HG03571 (cell line): Measurements from ENCODE around the gene PPP2R2B.

Source experiments
- ATAC-seq: cut with Tn5 transposase; IDR thresholded peaks from one replicate; pipeline ENCODE4 v1.9.1; 2021; ENCODE audit not compliant: unreplicated experiment

Gene PPP2R2B

DNA sequence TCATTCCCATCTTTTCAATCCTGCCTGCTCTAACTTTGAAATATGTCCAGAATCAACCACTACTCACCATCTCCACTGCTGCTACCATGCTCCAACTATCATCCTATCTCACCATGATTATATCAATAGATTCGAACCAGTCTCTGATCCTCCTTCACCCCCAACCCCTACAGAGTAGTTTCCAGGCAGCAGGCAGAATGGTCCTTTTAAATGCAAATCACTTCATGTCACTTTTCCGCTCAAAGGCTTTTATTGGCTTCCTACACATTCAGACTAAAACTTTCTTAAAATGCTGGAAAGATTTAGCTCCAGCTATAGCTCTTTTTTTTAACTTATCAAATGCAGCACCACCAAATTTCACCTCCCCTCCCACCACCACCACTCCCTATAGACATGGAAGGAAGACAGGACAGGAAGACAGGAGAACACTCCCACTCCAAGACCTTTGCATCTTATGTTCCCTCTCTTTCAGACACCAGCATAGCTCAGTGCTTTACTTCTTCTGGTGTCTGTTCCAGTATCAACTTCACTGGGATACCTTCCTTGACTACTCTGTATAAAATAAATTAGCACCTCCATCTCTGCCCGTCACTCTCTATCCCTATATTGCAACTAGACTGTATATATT lies 9.9 kb upstream of the PPP2R2B start:
- no peak for ATAC-seq

DNA sequence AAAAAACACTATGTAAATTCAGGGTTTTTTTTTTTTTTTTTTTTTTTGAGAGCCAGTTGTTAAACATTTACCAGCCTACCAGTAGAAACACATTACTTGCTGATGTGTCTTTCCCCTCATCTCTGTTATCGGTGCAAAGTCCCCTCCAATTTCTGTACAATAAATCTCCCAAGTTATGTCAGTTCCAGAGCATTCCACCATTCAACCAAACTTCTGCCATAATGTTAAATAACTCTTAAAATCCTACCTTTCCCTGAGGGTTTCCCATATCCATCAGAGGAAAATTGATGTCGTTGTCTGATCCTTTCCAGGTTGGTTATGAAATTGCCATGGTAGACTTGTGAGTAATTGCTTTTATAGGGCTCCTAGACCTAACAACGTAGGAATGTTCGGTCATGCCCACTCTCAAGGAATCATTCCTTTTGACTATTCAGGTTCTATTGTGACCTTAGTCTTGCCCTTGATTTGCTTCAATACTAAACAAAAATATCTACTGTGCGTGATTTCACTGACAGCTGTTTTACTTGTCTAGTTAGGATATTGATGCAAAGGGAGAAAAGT lies 5.6 kb upstream of the PPP2R2B start:
- ATAC-seq, result no peak

DNA sequence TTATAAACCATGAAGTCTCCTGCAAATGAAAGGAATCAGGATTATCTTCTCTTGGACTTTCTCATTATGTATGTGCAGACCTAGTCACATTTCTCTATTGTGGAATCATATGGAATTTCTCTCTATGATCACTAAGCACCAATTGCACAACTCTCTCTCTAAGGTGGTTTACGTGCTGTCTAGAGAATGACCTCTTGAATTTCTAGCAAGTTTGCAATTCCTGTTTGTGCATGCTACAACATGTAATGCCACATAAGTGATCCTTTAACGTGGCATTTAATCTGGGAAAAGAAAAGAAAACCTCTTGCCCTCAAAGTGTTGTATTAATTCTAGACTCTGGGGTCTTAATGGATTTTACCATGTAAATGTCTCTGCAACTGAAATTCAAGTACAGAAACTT lies 5.0 kb upstream of the PPP2R2B start:
- no peak for ATAC-seq

DNA sequence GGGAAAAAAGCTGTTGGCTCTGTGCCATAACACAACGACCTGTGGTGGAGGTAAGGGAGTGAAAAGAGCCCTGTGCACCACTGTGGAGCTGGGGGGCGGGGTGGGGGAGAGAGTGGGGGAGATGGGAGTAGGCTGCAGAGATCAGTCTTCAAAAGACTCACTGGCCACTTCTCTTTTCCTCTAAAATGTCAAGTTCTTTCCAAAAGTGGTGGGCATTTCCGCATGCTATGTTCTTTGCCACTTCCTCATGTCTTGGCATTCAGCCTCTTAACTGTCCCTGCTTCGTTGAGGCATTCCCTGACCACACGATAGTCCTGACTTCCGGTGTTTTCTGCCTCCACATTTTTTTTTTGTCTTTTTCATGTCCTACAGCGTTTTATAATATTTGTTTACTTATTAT lies 2.4 kb upstream of the PPP2R2B start:
- no peak for ATAC-seq

DNA sequence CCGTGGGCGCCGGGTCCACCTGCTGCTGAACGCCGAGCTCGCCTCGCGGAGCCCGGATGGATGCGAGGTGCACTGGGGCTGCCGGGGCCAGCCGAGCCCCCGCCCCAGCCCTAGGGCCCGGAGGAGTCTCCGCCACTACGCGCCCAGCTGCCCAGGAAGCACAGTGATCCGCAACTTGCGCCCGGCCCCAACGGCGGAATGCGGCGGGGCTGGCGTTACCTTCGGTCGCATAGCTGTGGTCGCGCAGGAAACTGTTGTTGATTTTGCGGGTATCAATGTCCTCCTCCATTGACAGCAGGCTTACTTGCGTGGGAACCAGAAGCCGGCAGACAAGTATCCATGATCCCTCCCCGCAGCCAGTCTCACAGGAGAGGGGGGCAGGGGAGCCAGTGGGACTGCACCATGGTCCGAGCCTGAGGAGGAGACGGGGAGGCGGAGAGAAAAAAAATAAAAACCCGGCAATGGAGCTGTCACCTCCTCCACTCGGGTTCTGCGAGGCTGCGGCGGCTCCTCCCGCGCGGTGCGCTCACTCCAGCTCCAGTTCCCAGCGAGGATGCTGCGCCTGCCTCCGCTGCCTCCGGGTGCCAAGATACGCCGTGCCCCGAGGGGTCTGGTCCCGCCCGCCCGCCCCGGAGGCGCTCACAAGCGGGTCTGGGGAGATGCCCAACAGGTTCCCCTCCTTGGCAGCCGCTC lies 628 bp downstream of the PPP2R2B start:
- ATAC-seq, result no peak

DNA sequence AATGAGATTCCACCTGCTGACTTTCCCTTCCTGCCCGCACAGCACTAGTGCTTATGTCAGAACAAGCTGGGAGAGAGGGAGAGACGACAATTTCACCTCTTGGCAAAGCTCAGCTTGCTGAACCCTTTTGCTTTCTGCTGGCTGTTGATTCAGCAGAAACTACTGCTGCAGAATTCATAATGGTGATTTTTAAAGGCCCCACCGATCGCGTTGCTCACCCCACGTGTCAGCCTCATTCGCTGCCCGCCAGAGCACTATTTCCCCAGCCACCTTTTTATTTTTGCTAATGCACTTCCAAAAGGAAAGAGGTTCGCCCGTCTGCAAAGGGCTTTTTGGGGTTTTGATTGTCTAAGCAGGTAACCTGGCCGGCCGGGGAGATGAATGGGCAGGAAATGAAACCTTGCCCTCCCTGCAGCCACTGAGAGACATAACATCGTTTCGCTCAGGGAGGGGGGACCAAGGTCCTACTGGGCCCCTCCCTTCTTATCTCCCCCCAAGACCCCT lies 1.3 kb downstream of the PPP2R2B start:
- ATAC-seq, result no peak

DNA sequence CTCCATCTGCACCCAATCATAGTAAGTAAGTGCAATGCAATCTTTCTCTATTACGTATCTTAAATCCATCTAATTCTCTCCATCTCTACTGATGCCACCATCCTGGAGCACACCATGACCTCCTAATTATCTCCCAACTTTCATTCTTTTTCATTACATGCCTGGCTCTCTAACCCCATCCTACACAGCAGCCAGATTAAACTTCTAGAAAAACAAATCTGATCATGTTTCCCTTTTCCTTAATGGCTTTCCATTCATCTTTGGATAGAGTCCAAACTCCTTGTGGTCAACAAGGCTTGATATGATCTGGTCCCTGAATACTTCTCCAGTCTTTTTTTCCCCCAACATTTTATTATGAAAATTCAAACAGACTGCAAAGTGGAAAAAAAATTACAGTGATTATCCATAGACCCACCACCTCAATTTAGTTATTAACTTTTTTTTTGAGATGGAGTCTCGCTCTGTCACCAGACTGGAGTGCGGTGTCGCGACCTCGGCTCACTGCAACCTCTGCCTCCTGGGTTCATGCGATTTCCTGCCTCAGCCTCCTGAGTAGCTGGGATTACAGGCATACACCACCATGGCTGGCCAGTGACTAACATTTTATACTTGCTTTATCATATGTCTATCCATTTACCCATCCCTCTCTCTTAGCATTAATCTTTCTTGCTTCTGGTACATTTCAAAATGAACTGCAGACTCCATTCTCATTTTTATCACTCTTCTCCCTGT lies 5.2 kb downstream of the PPP2R2B start:
- ATAC-seq, result no peak

DNA sequence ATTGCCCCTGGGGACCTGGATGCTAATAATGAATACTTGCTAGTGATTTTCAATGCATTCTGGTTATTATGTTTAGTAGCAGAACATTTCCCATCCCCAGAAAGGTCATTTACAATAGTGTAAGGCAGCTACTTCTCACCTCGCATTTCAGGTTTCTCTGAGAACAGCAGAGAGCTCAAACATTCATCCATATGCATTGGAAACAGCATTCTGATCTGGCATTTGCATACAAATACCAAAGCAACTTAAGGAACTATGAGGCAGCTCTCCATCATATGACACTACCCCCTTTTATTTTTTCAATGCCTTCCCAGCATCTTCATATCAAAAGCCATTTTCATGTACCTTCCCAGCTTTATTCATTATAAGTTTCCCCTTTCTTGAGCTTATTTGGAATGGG lies 6.4 kb downstream of the PPP2R2B start:
- ATAC-seq, result no peak

DNA sequence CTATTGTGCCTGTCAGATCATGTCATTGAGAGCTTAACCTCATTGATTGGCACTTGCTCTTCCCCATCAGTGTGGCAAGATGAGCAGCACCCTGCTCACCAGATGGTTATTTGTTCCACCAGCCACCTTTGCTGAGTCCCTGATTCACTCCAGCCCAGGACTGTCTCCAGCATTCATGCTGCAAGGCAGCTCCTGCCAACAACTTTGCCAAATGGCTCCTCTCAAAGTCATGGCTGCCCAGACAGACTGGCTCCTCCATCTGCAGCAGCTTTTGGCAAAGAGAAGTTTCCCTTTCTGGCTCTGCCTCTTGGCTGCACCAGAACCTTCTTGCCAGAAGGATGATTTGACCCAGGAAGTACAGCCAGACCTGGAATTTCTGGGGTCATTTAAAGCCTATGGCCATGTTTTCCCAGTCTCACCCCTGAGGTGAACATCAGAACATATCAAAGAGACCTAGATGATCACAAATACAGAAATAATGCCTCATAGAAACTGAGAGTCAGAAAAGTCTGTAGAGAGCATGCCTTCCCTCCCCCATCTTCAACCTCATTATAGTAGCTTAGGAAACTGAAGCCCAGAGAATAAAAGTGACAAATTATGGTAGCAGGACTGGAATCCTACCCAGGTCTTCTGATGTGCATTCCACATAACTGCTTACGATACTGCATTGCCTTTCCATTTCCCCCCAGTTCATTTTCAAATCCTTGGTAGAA lies 10.4 kb downstream of the PPP2R2B start:
- no peak for ATAC-seq

DNA sequence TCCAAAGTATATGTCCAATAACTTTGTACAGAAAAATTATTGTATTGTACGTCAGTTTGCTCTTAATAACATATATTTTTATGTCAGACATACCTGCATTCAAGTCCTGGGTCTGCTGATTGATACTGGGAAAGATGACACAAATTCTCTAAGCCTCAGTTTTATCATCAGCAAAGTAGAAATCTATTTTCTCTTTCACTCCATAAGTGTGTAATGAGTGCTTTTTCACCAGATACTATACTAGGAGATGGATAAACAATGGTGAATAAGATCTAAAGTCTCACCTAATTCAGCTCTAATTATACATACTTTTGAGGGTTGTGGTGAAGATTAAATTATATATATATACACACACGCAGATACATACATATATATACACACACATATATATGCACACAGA lies 12.3 kb downstream of the PPP2R2B start:
- ATAC-seq, result no peak

DNA sequence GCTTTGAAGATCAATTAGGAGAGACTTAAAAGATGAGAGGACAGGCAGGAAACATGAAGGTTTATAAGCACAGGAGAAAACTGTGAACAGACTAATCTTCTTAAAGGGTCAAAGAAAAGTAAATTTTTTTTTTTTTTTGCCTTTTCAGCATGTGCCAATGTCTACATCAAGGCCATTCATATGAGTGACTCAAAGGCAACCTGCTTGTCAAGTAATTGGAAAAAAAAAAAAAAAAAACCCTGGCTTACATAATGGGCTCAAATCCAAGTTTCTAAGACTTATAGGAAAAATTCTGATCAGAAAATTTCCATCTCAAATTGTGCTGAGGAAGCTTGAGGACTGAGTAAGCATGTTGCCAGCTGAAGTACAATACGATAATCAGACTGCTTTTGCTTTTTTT lies 15.9 kb downstream of the PPP2R2B start:
- ATAC-seq, result no peak

DNA sequence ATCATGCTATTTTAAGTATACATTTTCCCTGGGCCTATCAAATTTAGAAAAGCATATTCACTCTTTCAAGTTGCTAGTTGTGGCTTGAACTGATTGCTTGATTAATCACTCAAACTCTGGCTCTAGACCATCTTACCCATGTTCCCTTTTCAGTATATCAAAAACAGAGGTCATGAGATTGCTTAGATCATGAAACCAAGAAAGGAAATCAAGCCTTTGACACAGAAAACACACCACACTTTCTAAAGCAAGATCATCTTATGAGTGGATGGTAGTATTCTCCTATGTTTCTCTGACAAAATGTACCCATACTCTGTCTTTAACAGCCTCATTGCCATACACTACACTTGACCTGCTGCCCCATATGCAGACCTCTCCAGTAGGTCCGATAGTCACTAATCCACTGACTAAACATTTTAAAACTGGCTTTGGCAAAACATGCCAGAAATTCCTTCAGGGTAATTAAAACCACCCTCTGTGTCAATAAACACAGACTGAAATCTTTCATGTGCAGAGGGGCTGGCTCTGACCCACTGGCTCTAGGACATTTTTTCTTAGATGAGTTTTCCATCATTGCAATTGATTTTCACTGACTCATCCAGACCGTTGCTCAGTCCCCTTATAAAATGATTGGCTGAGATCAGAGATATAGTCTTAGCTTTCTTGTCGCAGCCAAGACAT lies 18.2 kb downstream of the PPP2R2B start:
- ATAC-seq, result no peak

DNA sequence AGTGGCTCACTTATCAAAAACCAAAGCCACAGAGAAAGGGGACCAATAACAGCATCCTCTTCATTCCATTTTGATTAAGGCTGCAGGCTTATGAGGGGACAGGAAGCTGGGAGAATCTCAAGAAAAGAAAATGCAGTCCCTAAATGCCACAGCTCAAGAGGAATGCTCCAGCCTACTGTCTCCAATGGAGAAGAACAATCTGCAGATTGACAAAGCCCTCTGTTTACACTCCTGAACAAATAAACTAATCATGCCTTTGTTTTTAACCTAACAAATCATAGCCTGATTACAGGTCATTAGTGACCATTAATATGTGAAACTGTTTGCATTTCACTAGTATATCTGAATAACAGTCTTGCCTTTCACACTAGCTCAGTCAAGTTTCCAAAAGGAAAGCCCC lies 26.5 kb downstream of the PPP2R2B start:
- no peak for ATAC-seq

DNA sequence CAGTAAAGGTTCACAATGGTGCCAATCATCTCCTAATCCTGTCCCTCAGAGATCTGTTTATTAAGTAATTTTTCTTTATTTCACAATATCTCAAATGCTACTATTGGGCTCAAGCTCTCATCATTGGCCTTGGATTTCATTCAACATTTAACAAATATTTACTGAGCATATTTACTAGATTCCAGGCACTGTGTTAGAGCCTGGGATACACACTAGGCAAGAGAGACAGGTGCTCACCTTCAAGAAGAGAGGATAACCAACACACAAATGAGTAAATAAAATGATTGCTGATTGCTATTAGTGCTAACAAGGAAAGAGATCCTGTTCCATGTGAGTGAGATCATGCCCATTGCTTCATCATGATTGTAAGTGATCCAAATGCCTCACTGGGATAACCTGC lies 27.4 kb downstream of the PPP2R2B start:
- ATAC-seq, result no peak

DNA sequence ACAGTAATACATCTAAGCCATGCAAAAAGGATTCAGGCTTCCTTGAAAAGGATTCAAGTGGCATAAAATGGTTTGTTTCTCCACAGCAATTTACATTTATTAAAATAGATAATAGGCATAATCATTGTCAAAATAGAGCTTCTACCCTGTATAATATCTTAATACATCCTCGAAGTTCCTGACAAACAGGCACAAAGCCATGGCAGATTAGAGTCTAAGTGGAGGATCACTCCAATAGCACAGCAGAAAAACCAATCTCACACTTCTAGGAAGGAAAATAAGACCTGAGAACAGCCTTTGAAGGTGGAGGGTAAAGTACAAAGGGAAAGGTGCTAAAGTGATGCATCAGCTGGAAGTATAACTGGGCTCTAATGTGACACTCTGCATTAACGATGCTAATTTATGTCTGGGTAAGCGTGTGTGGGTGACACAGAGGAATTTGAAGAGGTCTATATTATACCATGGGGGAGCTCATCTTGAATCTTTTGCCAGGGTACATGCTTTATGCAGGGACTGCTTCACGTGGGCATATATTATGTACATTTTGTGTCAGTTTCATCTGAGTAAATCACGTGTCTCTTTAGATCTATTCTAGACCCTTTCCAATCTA lies 28.8 kb downstream of the PPP2R2B start:
- ATAC-seq, result no peak

DNA sequence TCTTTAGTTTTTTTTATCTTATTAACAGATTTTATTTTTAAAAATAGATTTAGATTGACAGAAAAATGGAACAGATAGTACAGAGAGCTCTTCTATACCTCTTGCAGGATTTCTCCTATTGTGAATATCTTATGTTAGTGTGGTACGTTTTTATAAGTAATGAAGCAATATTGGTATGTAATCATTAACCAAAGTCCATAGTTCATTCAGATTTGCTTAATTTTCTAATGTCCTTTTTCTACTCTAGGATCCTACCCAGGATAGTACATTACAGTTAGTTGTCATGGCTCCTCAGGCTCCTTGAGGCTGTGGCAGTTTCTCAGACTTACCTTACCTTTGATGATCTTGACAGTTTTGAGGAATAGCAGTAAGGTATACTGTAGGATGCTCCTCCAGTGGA lies 30.4 kb downstream of the PPP2R2B start:
- ATAC-seq, result no peak

DNA sequence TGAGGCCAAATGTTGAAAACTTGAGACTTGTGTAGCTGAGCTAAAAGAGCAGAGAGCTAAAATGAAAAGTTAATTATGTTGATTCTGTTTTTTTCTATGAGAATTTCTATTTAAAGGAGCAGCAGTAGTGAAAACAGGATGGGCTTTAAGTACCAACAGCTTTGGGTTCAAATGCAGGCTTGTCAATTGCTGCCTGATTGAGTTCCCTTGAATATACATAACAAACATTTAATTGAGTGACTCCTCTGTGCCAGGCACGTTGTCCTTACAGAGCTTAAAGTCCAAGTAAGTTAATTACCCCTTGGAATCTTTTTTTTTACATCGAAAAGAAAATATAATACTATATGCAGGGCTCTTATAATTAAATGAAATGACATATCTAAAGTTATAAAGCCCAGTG lies 38.5 kb downstream of the PPP2R2B start:
- no peak for ATAC-seq

DNA sequence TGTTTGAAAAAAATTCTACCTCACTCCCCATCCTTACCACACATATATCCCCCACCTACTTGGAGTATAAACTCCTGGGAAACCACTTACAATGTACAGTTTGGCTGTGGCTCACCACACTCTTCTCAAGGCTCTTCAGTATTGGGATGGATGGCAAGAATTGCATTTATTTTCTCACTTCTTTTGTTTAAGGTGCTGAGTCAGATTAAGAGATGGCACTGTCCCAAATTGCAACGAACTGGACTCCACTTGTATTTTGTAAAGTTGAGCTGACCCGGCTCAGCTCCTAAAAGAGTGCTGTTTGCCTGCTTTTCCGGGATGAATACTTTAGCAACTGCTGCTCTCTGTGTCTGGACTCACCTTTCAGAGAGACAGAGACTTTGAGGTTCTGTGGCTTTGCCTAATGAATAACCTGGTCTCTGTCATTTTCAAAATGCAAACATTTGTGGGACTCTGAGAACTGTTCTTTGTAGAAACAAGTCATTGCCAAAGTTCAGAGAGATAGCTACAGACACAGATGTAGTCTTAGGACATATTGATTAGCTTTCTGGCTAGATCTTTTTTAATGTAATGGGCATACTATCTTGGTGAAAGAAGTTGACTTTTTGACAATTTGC lies 42.2 kb downstream of the PPP2R2B start:
- no peak for ATAC-seq

DNA sequence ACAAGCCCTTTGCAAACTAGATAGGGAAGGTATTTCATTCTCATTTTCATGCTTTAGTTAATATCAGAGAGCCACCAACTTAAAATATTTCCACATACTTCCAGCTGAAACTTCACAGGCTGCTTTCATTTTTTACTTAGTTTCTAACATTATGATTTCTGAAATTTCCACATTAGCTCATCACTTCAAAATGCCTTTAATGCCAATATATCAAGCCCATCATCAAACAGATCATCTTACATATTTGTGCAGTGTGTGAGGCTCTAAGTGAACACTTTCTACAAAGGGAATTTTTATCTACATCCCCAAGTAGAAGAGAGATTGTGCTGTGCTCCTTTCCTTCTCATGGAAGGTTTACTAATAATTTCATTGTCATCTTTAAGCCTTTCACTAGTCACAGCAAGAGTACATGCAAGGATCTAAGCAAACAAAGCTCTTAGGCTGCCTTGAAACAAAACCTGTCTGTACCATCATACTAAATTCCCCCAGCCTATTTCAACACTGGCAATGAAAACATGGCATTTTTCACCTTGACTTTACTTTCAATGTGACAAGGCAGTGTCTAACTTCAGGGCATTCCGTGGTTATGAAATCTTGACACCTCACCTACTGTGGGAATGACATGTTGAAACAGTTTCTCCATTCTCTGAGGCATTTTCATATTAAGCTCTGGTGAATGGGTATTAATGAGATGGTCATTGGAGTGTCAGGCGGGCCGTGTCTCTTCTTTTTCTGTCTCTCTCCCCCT lies 45.4 kb downstream of the PPP2R2B start:
- no peak for ATAC-seq
